K562 (cell line): ENCODE data around the gene CUX1. TPM values are rescaled to one million over a fixed set of nuclear protein-coding genes. Genes with fewer than 3 reads are reported as not detected.

Experiments
- ATAC-seq: fragments of 200-7000 bp; cut with Tn5 transposase; 3 replicates; pipeline ENCODE4 v1.9.1; 2020; ENCODE audit warnings: moderate library complexity
- BruUV-seq: library from RNA; stranded (reverse); fragments of 400-500 nt; replicated peaks from 2 replicates; lab custom pipeline; 2021; lab: Mats Ljungman, UMichigan
- CTCF ChIA-PET: fragments of 300-600 bp; formaldehyde crosslinking; extraction: SDS; loops from one replicate; lab custom pipeline; 2021; ENCODE audit warnings: low intra/inter-chr PET ratio; lab: Yijun Ruan, JAX
- POLR2A ChIA-PET: fragments of 300-600, 350-650 bp; sonication (Branson Sonifier 250); formaldehyde crosslinking; extraction: SDS; loops from one replicate; lab custom pipeline; 2021; ENCODE audit warnings: antibody characterized with exemption, inconsistent platforms; lab: Yijun Ruan, JAX
- DNase-seq, 4 experiments: peaks; one replicate each; pipeline versions ENCODE4 v3.0.0 to v3.0.0-alpha.2; 2011 to 2018; ENCODE audit warnings: low spot score in 3 of 4, mixed read lengths in 3 of 4; ENCODE audit errors: extremely low read depth in 1 of 4
- FAIRE-seq: peaks from 2 replicates; lab custom pipeline; 2011; peaks lifted over from hg19 to GRCh38; lab: Jason Lieb, UNC
- H2AFZ ChIP-seq: 2 replicates; pipeline ENCODE4 v1.6.0; 2011; ENCODE audit warnings: low read depth, low read length, control low read depth, inconsistent platforms
- H3K27ac ChIP-seq: fragments of 200-600 bp; 3 replicates; pipeline ENCODE4 v1.8.0; 2011; ENCODE audit warnings: low read depth, mild to moderate bottlenecking, control low read depth, inconsistent platforms, low read length, moderate library complexity, mixed read lengths; ENCODE audit errors: extremely low read depth
- H3K27me3 ChIP-seq, 2 experiments: fragments of 300-600 bp in 1 of 2; 2 replicates in 1 of 2; 3 replicates in 1 of 2; pipeline versions ENCODE4 v1.6.0 to v1.8.0; 2011; ENCODE audit warnings: inconsistent platforms in 2 of 2, low read length in 2 of 2, mild to moderate bottlenecking in 1 of 2, mixed read lengths in 1 of 2, moderate library complexity in 1 of 2; ENCODE audit not compliant: control insufficient read depth in 2 of 2, insufficient read depth in 2 of 2
- H3K36me3 ChIP-seq: fragments of 300-600 bp; 3 replicates; pipeline ENCODE4 v1.8.0; 2011; ENCODE audit warnings: mild to moderate bottlenecking, low read length, inconsistent platforms; ENCODE audit not compliant: control insufficient read depth, insufficient read depth
- H3K4me1 ChIP-seq, 2 experiments: fragments of 200-600 bp in 1 of 2; replicated peaks in 1 of 2; 2 replicates in 1 of 2; 3 replicates in 1 of 2; pipeline versions ENCODE4 v1.5.1 to v1.8.0; 2011; ENCODE audit warnings: inconsistent platforms in 2 of 2, low read length in 2 of 2, mild to moderate bottlenecking in 1 of 2, mixed read lengths in 1 of 2, moderate library complexity in 1 of 2; ENCODE audit not compliant: control insufficient read depth in 2 of 2, insufficient read depth in 2 of 2
- H3K4me2 ChIP-seq: 2 replicates; pipeline ENCODE4 v1.6.1; 2011; ENCODE audit warnings: low read length, control low read depth, inconsistent platforms, mixed read lengths; ENCODE audit not compliant: insufficient read depth
- H3K4me3 ChIP-seq: fragments of 200-600 bp; sonication (generic), shearing (Covaris generic); 2 replicates; pipeline ENCODE4 v1.5.1; 2016; ENCODE audit warnings: control low read depth, inconsistent platforms
- H3K79me2 ChIP-seq: fragments of 200-600 bp; 3 replicates; pipeline ENCODE4 v1.8.0; 2011; ENCODE audit warnings: low read length, inconsistent platforms; ENCODE audit not compliant: control insufficient read depth, insufficient read depth
- H3K9ac ChIP-seq, 2 experiments: 2 replicates each; pipeline versions ENCODE4 v1.6.0 to v1.6.1; 2011; ENCODE audit warnings: low read depth in 2 of 2, low read length in 2 of 2, control low read depth in 1 of 2, inconsistent platforms in 1 of 2, mild to moderate bottlenecking in 1 of 2, mixed read lengths in 1 of 2; ENCODE audit not compliant: insufficient read depth in 1 of 2
- H3K9me1 ChIP-seq: one replicate; pipeline ENCODE4 v1.6.0; 2011; ENCODE audit warnings: inconsistent platforms, mild to moderate bottlenecking, low read length, moderate library complexity; ENCODE audit not compliant: control insufficient read depth, insufficient read depth
- H3K9me3 ChIP-seq: replicated peaks from 2 replicates; pipeline ENCODE4 v1.5.1; 2011; ENCODE audit warnings: low read depth, low read length, inconsistent platforms; ENCODE audit not compliant: control insufficient read depth, insufficient read depth
- H4K20me1 ChIP-seq: replicated peaks from 2 replicates; pipeline ENCODE4 v1.6.1; 2011; ENCODE audit warnings: low read length, inconsistent platforms, mixed read lengths; ENCODE audit not compliant: control insufficient read depth, insufficient read depth
- ASH1L ChIP-seq: fragments of 450-650 bp; IDR thresholded peaks from 2 replicates; pipeline ENCODE4 v1.6.1; 2018; ENCODE audit warnings: borderline replicate concordance, mild to moderate bottlenecking, low read depth; ENCODE audit not compliant: partially characterized antibody
- E2F6 ChIP-seq, 2 experiments: IDR thresholded peaks; 2 replicates each; pipeline ENCODE4 v1.6.1; 2011; ENCODE audit warnings: borderline replicate concordance in 1 of 2, control low read depth in 1 of 2, low read depth in 1 of 2, low read length in 1 of 2, mild to moderate bottlenecking in 1 of 2, mixed read lengths in 1 of 2, moderate library complexity in 1 of 2; ENCODE audit not compliant: insufficient read depth in 1 of 2, insufficient read length in 1 of 2, poor library complexity in 1 of 2, severe bottlenecking in 1 of 2; ENCODE audit errors: extremely low read depth in 1 of 2
- ELK1 ChIP-seq: sonication (generic); formaldehyde crosslinking; IDR thresholded peaks from 2 replicates; pipeline ENCODE4 v1.8.1; 2022; ENCODE audit warnings: missing genetic modification reagents
- HSF4 ChIP-seq: fragments of 250-450 bp; sonication (Bioruptor Pico); IDR thresholded peaks from 2 replicates; pipeline ENCODE4 v2.1.2; 2022; ENCODE audit warnings: mild to moderate bottlenecking, moderate library complexity, borderline replicate concordance
- PHTF2 ChIP-seq: fragments of 250-450 bp; sonication (Bioruptor Pico); IDR thresholded peaks from 2 replicates; pipeline ENCODE4 v1.5.0; 2021; ENCODE audit warnings: mild to moderate bottlenecking
- SIRT6 ChIP-seq: IDR thresholded peaks from one replicate; pipeline ENCODE4 v1.6.1; 2012; ENCODE audit warnings: low read depth, mild to moderate bottlenecking, control low read depth, inconsistent platforms, low read length, moderate library complexity
- SMAD3 ChIP-seq: fragments of 450-650 bp; formaldehyde crosslinking; conservative IDR thresholded peaks from 2 replicates; pipeline ENCODE4 v1.4.0; 2020; ENCODE audit warnings: mild to moderate bottlenecking
- SMARCA4 ChIP-seq: fragments of 450-650 bp; IDR thresholded peaks from 2 replicates; pipeline ENCODE4 v1.6.1; 2016
- SP2 ChIP-seq: IDR thresholded peaks from 2 replicates; pipeline ENCODE4 v1.6.1; 2011; ENCODE audit warnings: mild to moderate bottlenecking, low read depth, low read length, moderate library complexity; ENCODE audit not compliant: poor library complexity, severe bottlenecking; ENCODE audit errors: extremely low read depth
- ZNF263 ChIP-seq: sonication (generic); formaldehyde crosslinking; IDR thresholded peaks from 2 replicates; pipeline ENCODE4 v1.8.0; 2022; ENCODE audit warnings: mild to moderate bottlenecking, missing genetic modification reagents, borderline replicate concordance
- ZNF57 ChIP-seq: fragments of 450-650 bp; formaldehyde crosslinking; IDR thresholded peaks from 2 replicates; pipeline ENCODE4 v1.4.0; 2020; ENCODE audit warnings: mild to moderate bottlenecking, moderate library complexity
- ZNF699 ChIP-seq: fragments of 250-450 bp; sonication (Bioruptor Pico); IDR thresholded peaks from 2 replicates; pipeline ENCODE4 v1.8.0; 2021; ENCODE audit warnings: mild to moderate bottlenecking, moderate library complexity; ENCODE audit not compliant: insufficient replicate concordance
- WGBS: fragments of 100-300 bp; shearing (Covaris generic); methylation state at CpG from one replicate; pipeline ENCODE4 v1.1.6; 2016; ENCODE audit warnings: low coverage, mixed read lengths; ENCODE audit not compliant: insufficient coverage; ENCODE audit errors: missing lambda C conversion rate; 5-methylcytosine and 5-hydroxymethylcytosine counted together
- in situ Hi-C: fragments of 300-500 bp; cut with MboI; formaldehyde crosslinking; loops from 4 replicates; pipeline ENCODE4 v1.15.0; 2018; ENCODE audit warnings: inconsistent platforms, mixed read lengths
- intact Hi-C: fragments of 100-400 bp; cut with micrococcal nuclease; formaldehyde crosslinking; loops from 2 replicates; pipeline ENCODE4 v1.14.2; 2022
- polyA plus RNA-seq, 8 experiments: library from polyadenylated mRNA; depleted of rRNA in 4 of 8; stranded (reverse) in 5 of 8; unstranded in 3 of 8; fragments of >200 nt; fragmentation: Nextera tagmentation in 2 of 8; fragmentation: Illumina TruSeq in 1 of 8; extraction: Ambion mirVana in 2 of 8; extraction: Trizol in 1 of 8; gene quantifications; 2 replicates each; pipeline versions ENCODE4 v1.2.1 to v1.2.3, GENCODE V29; 2011 to 2014; ENCODE audit warnings: inconsistent platforms in 1 of 8, missing spikeins in 1 of 8
- total RNA-seq, 7 experiments: library from RNA; depleted of rRNA in 6 of 7; stranded (reverse); fragments of >200 nt in 6 of 7; fragmentation: Illumina TruSeq in 2 of 7; extraction: Trizol in 2 of 7; gene quantifications; 2 replicates each; pipeline versions ENCODE4 v1.2.1 to v1.2.3, GENCODE V29; 2011 to 2021; ENCODE audit warnings: low replicate concordance in 1 of 7

The CUX1 gene
- total and polyA plus RNA-seq, 9 of the 15 experiments (the other 6 are each of a cell fraction or from before 2014, with no cell fraction given), result 3.6 to 55.3 (median 25.2) TPM

GRCh38 chr7:102004229-102004628 is 186.8 kb downstream of the CUX1 start:
- no peaks in the 10 kb centered on the region for H3K27me3 ChIP-seq
- FAIRE-seq (peak; percentile 56), DNase-seq (no peak), ATAC-seq (no peak)
- no peak overlapping the region for H3K4me3 ChIP-seq
- WGBS, result 56% methylated on average over 4 of the region's 4 CpGs
- BruUV-seq, result no TSS peak
- H3K9me3 ChIP-seq, result no peaks in the 10 kb centered on the region
- no peak overlapping the region for H2AFZ ChIP-seq
- ChIA-PET CTCF (no interaction called here), POLR2A (interaction anchor here (0.7 to 1.6 kb wide), 2 partner anchors 8 to 28 kb away, joined by 3 to 5 read pairs; no protein-coding TSS in a partner anchor)
- H3K36me3 ChIP-seq, result 0 out of 3 replicates have a peak, but pooled peaks cover 2% of the 10 kb centered on the region
- no peak overlapping the region for H3K4me2 ChIP-seq
- no peaks in the 10 kb centered on the region for H3K9me1 ChIP-seq
- no peak for TF ChIP-seq E2F6 (IDR thresholded peaks at IDR 0.05; ENCODE audit: borderline replicate concordance in 1 of 2, extremely low read depth in 1 of 2, insufficient read depth in 1 of 2, insufficient read length in 1 of 2, low read depth in 1 of 2, low read length in 1 of 2, poor library complexity in 1 of 2, severe bottlenecking in 1 of 2)
- peak; percentile 64; the same call in 1 of the 2 replicates for TF ChIP-seq ZNF263
- TF ChIP-seq, all 486 proteins: peak for 1
- Histone ChIP-seq H3K4me1 (peaks cover 0 to 4% of the 10 kb centered on the region in 2 experiments; a peak in 1 of 5 replicates), H3K27ac (no peak overlapping the region), H4K20me1 (peaks cover 12% of the 10 kb centered on the region), H3K9ac (no peak overlapping the region), H3K79me2 (0 out of 3 replicates have a peak, but pooled peaks cover 7% of the 10 kb centered on the region)
- in situ Hi-C loops, result no loop called here
- intact Hi-C loops, result no loop called here

DNA sequence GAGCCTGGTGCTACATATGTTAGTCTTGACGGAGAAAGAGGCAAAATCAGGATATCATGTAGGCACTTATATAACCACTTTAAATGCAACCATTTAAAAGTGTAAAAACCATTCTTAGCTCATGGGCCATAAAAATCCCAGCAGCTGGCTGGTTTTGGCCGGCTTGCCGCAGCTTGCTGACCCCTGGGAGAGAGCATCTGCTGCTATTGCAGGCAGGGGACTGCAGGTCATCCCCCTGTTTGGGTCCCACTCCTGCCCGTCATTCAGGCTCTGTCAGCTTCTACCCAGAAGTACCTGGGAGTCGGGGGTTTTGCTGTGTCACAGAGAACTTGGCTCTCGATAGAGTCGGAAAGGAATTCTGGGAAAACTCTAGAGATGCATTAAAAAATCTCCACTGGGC is 187.4 kb downstream of the CUX1 start:
- no peak for ATAC-seq
- peaks cover 12% of the 10 kb centered on the region for H4K20me1 ChIP-seq
- peak; percentile 56 for FAIRE-seq
- no peaks in the 10 kb centered on the region for H3K9me3 ChIP-seq
- ChIA-PET CTCF (no interaction called here), POLR2A (interaction anchor here (0.7 kb wide), 1 partner anchor 27 kb away, joined by 3 read pairs; no protein-coding TSS in a partner anchor)
- H3K36me3 ChIP-seq, result 0 out of 3 replicates have a peak, but pooled peaks cover 2% of the 10 kb centered on the region
- H3K4me3 ChIP-seq, result no peak overlapping the region
- H3K79me2 ChIP-seq, result 0 out of 3 replicates have a peak, but pooled peaks cover 7% of the 10 kb centered on the region
- no peaks in the 10 kb centered on the region for H3K9me1 ChIP-seq
- H2AFZ ChIP-seq, result no peak overlapping the region
- no peak overlapping the region for H3K4me2 ChIP-seq
- DNase-seq, result no peak
- H3K27ac ChIP-seq, result no peak overlapping the region
- intact Hi-C loops (no loop called here), in situ Hi-C loops (no loop called here)
- BruUV-seq, result no TSS peak
- 63% methylated on average over 7 of the region's 7 CpGs for WGBS
- no peaks in the 10 kb centered on the region for H3K27me3 ChIP-seq
- no peak overlapping the region for H3K9ac ChIP-seq
- peaks cover 0 to 4% of the 10 kb centered on the region in 2 experiments; a peak in 1 of 5 replicates for H3K4me1 ChIP-seq
- no peak for TF ChIP-seq ZNF699 (CRISPR knock-in tag)
- no peak for TF ChIP-seq ASH1L
- TF ChIP-seq SMAD3 (CRISPR knock-in tag), result no peak
- no peak for TF ChIP-seq ZNF57
- no peak for TF ChIP-seq SMARCA4
- TF ChIP-seq SIRT6, result no peak
- TF ChIP-seq ELK1 (CRISPR knock-in tag), result no peak
- TF ChIP-seq HSF4, result no peak
- no peak for TF ChIP-seq SP2
- TF ChIP-seq PHTF2 (CRISPR knock-in tag), result no peak
